ENCODE results near the gene NKTR. TPM values are rescaled to one million over a fixed set of nuclear protein-coding genes. Genes with fewer than 3 reads are reported as not detected.

Gene NKTR
- total RNA-seq, 1 experiment from 2014 or later = 89.3 TPM

- TF ChIP-seq AR (CRISPR knock-in tag; IDR thresholded peaks at IDR 0.05) = no peak
These were observed 70.2 kb downstream of the NKTR start (continued) for GRCh38 chr3:42670670-42671069.

- Mint-ChIP-seq H3K27me3 (ENCODE audit: low read depth) (peaks cover 10% of the 10 kb centered on the region), H3K27ac (no peak overlapping the region), H3K9me3 (peaks cover 27% of the 10 kb centered on the region), H3K4me3 (no peak overlapping the region), H3K4me1 (peaks cover 5% of the 10 kb centered on the region), H3K36me3 (no peaks in the 10 kb centered on the region)
- no peak for ATAC-seq
- no peak for DNase-seq (ENCODE audit: low spot score)
- no peak for TF ChIP-seq RELA (CRISPR knock-in tag; IDR thresholded peaks at IDR 0.05; ENCODE audit: borderline replicate concordance)
- TF ChIP-seq ZNF512 (CRISPR knock-in tag; IDR thresholded peaks at IDR 0.05; ENCODE audit: borderline replicate concordance) = no peak
- no peak for TF ChIP-seq NFYB (CRISPR knock-in tag; conservative IDR thresholded peaks at IDR 0.05; ENCODE audit: low read depth)
- TF ChIP-seq ZNF121 (CRISPR knock-in tag; IDR thresholded peaks at IDR 0.05) = no peak
- TF ChIP-seq JUN (CRISPR knock-in tag; IDR thresholded peaks at IDR 0.05) = no peak
- TF ChIP-seq MXD4 (CRISPR knock-in tag; IDR thresholded peaks at IDR 0.05; ENCODE audit: borderline replicate concordance) = no peak
- CTCF ChIA-PET = no interaction called here
- POLR2A ChIA-PET = no interaction called here
These were observed 72.0 kb downstream of the NKTR start for GRCh38 chr3:42672515-42672914.

GRCh38 chr3:42673082-42673481, 72.6 kb downstream of the NKTR start:
- POLR2A ChIA-PET = no interaction called here
- no peak for DNase-seq (ENCODE audit: low spot score)
- Mint-ChIP-seq H3K27ac (no peak overlapping the region), H3K9me3 (peaks cover 27% of the 10 kb centered on the region), H3K36me3 (no peaks in the 10 kb centered on the region), H3K27me3 (ENCODE audit: low read depth) (peaks cover 10% of the 10 kb centered on the region), H3K4me3 (no peak overlapping the region), H3K4me1 (no peaks in the 10 kb centered on the region)
- TF ChIP-seq MAX (CRISPR knock-in tag; IDR thresholded peaks at IDR 0.05) (no peak), ZSCAN18 (CRISPR knock-in tag; IDR thresholded peaks at IDR 0.05) (no peak), ZNF121 (CRISPR knock-in tag; IDR thresholded peaks at IDR 0.05) (no peak), HMGXB4 (CRISPR knock-in tag; IDR thresholded peaks at IDR 0.05) (no peak), SOX15 (CRISPR knock-in tag; IDR thresholded peaks at IDR 0.05) (no peak), CBFB (CRISPR knock-in tag; IDR thresholded peaks at IDR 0.05; ENCODE audit: low read depth) (no peak), E2F4 (CRISPR knock-in tag; IDR thresholded peaks at IDR 0.05; ENCODE audit: borderline replicate concordance, low read depth) (no peak), ZNF396 (CRISPR knock-in tag; IDR thresholded peaks at IDR 0.05; ENCODE audit: borderline replicate concordance) (no peak)
- CTCF ChIA-PET = no interaction called here
- ATAC-seq = no peak
